Prostate gland (tissue), 2 donors: ENCODE results near the gene PLBD2. TPM values are rescaled to one million over a fixed set of nuclear protein-coding genes. Genes with fewer than 3 reads are reported as not detected.

ENCODE experiments used
- DNase-seq: peaks from one replicate; pipeline ENCODE4 v3.0.0-alpha.2; 2019; ENCODE audit warnings: low spot score
- H3K27ac ChIP-seq, 2 donors: fragments of 200-600 bp; sonication (generic); 2 replicates each; pipeline ENCODE4 v1.5.1; 2017 to 2019
- H3K27me3 ChIP-seq: fragments of 200-600 bp; sonication (generic); replicated peaks from 2 replicates; pipeline ENCODE4 v1.5.1; 2019; ENCODE audit not compliant: insufficient read depth
- H3K36me3 ChIP-seq, 2 donors: fragments of 200-600 bp; sonication (generic); 1 replicate in 1 of 2; 2 replicates in 1 of 2; pipeline versions ENCODE4 v1.5.1 to v1.8.1; 2017 to 2019
- H3K4me1 ChIP-seq: fragments of 200-600 bp; sonication (generic); replicated peaks from 2 replicates; pipeline ENCODE4 v1.5.1; 2019
- H3K4me3 ChIP-seq, 2 donors: fragments of 200-600 bp; sonication (generic); 2 replicates each; pipeline ENCODE4 v1.5.1; 2017 to 2019
- H3K9me3 ChIP-seq: fragments of 200-600 bp; sonication (generic); 2 replicates; pipeline ENCODE4 v1.5.1; 2017
- CTCF ChIP-seq, 4 experiments: fragments of 200-600 bp in 2 of 4; fragments of 450-650 bp in 2 of 4; sonication (generic) in 2 of 4; IDR thresholded peaks; 1 replicate in 3 of 4; 2 replicates in 1 of 4; pipeline ENCODE4 v1.5.1; 2016 to 2019; ENCODE audit warnings: antibody characterized with exemption in 4 of 4, mild to moderate bottlenecking in 2 of 4, moderate library complexity in 2 of 4
- POLR2A ChIP-seq: fragments of 450-650 bp; IDR thresholded peaks from one replicate; pipeline ENCODE4 v1.6.1; 2016; ENCODE audit warnings: antibody characterized with exemption, mild to moderate bottlenecking
- POLR2AphosphoS5 ChIP-seq: sonication (generic); formaldehyde crosslinking; IDR thresholded peaks from one replicate; pipeline ENCODE4 v1.6.1; 2017; ENCODE audit warnings: antibody characterized with exemption
- WGBS: methylation state at CpG from one replicate; pipeline ENCODE4 v1.1.5; 2018; 5-methylcytosine and 5-hydroxymethylcytosine counted together
- intact Hi-C: fragments of 100-400 bp; cut with DNase I; formaldehyde crosslinking; loops from one replicate; pipeline ENCODE4 v1.14.2; 2022
- total RNA-seq, 2 donors: library from RNA; depleted of rRNA; stranded (reverse); fragments of >200 nt; gene quantifications; one replicate each; pipeline ENCODE4 v1.1.0, GENCODE V29; 2016

Gene PLBD2
- total RNA-seq, 2 donors from 2014 or later = 48.2 to 114 TPM

- no peak overlapping the region for H3K27ac ChIP-seq
- intact Hi-C loops = loop anchor here (10.0 kb wide), 1 partner anchor 115 kb away; the partner anchor contains the start of gene TPCN1
- no peak for DNase-seq
- H3K36me3 ChIP-seq = no peaks in the 10 kb centered on the region
- H3K4me3 ChIP-seq = no peak overlapping the region
- H3K9me3 ChIP-seq = no peaks in the 10 kb centered on the region
- H3K27me3 ChIP-seq = no peaks in the 10 kb centered on the region
- no peaks in the 10 kb centered on the region for H3K4me1 ChIP-seq
- no peak for TF ChIP-seq POLR2A
- no peak for TF ChIP-seq CTCF (IDR thresholded peaks at IDR 0.05)
- TF ChIP-seq POLR2AphosphoS5 = no peak
- WGBS = 95% methylated on average over 5 of the region's 5 CpGs
Observed at GRCh38 chr12:113339540-113339939, 18.8 kb upstream of the PLBD2 start.

DNA sequence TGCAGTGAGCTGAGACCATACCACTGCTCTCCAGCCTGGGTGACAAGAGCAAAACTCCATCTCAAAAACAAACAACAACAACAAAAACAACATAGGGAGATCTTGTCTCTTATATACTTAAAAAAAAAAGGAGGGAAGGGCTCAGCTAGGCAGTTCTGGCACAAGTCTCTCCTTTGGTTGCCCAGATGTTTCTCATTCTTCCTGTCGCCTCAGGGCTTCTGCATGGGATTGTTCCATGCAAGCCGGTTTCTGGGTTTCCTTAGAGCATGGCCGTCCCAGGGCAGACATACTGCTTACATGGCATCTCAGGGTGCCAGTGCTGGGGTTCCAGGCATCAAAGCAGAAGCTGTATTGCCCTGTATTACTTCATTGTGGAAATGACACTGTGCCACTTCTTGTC, 18.3 kb upstream of the PLBD2 start:
- 67% methylated on average over 3 of the region's 3 CpGs for WGBS
- no peaks in the 10 kb centered on the region for H3K9me3 ChIP-seq
- intact Hi-C loops = no loop called here
- no peaks in the 10 kb centered on the region for H3K27me3 ChIP-seq
- H3K27ac ChIP-seq = no peak overlapping the region
- no peak for DNase-seq
- H3K36me3 ChIP-seq = no peaks in the 10 kb centered on the region
- H3K4me1 ChIP-seq = no peaks in the 10 kb centered on the region
- no peak for TF ChIP-seq POLR2A
- TF ChIP-seq POLR2AphosphoS5 = no peak
- no peak for TF ChIP-seq CTCF (IDR thresholded peaks at IDR 0.05)
- no peak overlapping the region for H3K4me3 ChIP-seq

DNA sequence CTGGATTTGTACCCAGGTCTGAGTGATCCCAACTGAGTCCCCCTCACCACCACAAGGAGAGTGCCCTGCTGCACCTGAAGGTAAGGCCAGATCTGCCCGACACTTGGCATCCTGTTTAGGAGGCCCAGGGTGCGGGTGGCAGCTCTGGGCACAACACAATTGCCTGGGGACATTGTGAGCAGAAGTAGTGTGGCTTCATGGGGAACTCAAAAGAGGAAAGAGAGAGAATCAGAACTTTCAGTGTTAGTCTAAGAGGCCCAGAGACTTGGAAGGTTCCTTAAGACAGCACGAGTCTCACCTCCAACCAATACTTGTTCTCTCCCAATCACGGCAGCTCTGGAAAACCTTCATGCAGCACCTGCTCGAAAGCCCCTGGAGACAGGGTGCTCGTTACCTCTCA, 16.9 kb upstream of the PLBD2 start:
- no peak for TF ChIP-seq POLR2A
- no peak for TF ChIP-seq CTCF (IDR thresholded peaks at IDR 0.05)
- no peak for TF ChIP-seq POLR2AphosphoS5
- H3K9me3 ChIP-seq = no peaks in the 10 kb centered on the region

GRCh38 chr12:113345318-113345717, 13.1 kb upstream of the PLBD2 start:
- DNase-seq = no peak
- 94% methylated on average over 6 of the region's 6 CpGs for WGBS
- TF ChIP-seq CTCF (IDR thresholded peaks at IDR 0.05) (no peak), POLR2AphosphoS5 (no peak), POLR2A (no peak)
- Histone ChIP-seq H3K27ac (no peak overlapping the region), H3K4me1 (no peaks in the 10 kb centered on the region), H3K27me3 (no peaks in the 10 kb centered on the region), H3K9me3 (no peaks in the 10 kb centered on the region), H3K36me3 (no peaks in the 10 kb centered on the region), H3K4me3 (no peak overlapping the region)
- intact Hi-C loops = no loop called here

More for the DNA sequence above, 16.9 kb upstream of the PLBD2 start:
- intact Hi-C loops = no loop called here
- Histone ChIP-seq H3K36me3 (no peaks in the 10 kb centered on the region), H3K27ac (no peak overlapping the region), H3K4me1 (no peaks in the 10 kb centered on the region), H3K4me3 (no peak overlapping the region), H3K27me3 (no peaks in the 10 kb centered on the region)
- WGBS = 68% methylated on average over 6 of the region's 6 CpGs
- no peak for DNase-seq

DNA sequence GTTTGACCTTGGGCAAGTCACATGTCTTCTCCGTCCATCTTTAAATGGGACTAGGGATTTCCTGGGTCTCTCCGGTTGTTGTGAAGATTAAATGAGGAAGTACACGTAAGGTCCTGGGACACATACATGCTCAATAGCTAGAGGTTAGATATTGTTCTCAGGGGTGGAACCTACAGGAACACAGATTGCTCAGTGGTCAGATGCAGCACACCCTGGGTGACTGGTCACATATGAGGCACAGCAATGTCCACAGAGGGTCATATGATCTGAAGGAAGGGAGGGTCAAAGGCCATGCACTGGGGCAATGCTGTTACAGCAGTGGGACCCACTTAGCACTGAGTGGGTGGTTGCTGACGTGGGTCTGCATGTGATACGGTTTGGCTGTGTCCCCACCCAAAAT, 12.0 kb upstream of the PLBD2 start:
- H3K27ac ChIP-seq = no peak overlapping the region
- H3K9me3 ChIP-seq = no peaks in the 10 kb centered on the region
- no peaks in the 10 kb centered on the region for H3K36me3 ChIP-seq
- no peak overlapping the region for H3K4me3 ChIP-seq
- H3K27me3 ChIP-seq = no peaks in the 10 kb centered on the region
- TF ChIP-seq CTCF (IDR thresholded peaks at IDR 0.05) (no peak), POLR2AphosphoS5 (no peak), POLR2A (no peak)
- no peaks in the 10 kb centered on the region for H3K4me1 ChIP-seq
- intact Hi-C loops = no loop called here
- no peak for DNase-seq
- WGBS = 89% methylated on average over 5 of the region's 5 CpGs
